SK-MEL-5 (cell line): Measurements from ENCODE around the gene SETBP1. TPM values are rescaled to one million over a fixed set of nuclear protein-coding genes. Genes with fewer than 3 reads are reported as not detected.

ENCODE experiments used
- DNase-seq: peaks from one replicate; pipeline ENCODE4 v3.0.0-alpha.2; 2016; ENCODE audit warnings: low read depth, low spot score
- in situ Hi-C: cut with HindIII; loops from 2 replicates; pipeline ENCODE4 v1.10.0; 2016; ENCODE audit warnings: low sequenced_read_pairs, high pct_unique_total_duplicates, low pct_unique_long_range_greater_than_20kb
- total RNA-seq: library from RNA; depleted of rRNA; stranded (reverse); fragments of >200 nt; shearing (Covaris generic); gene quantifications from 2 replicates; pipeline ENCODE4 v1.2.3, GENCODE V29; 2014

SETBP1 gene
- total RNA-seq, 1 experiment from 2014 or later: 2.3 TPM

- no peak for DNase-seq
- in situ Hi-C loops: no loop called here
These were observed 402.7 kb downstream of the SETBP1 start for GRCh38 chr18:45083226-45083855.

- in situ Hi-C loops: no loop called here
- no peak for DNase-seq
These were observed 403.5 kb downstream of the SETBP1 start for GRCh38 chr18:45084206-45084605.

- DNase-seq: no peak
- in situ Hi-C loops: no loop called here
These were observed 405.4 kb downstream of the SETBP1 start for GRCh38 chr18:45085916-45086624.

- no peak for DNase-seq
- in situ Hi-C loops: no loop called here
These were observed 406.1 kb downstream of the SETBP1 start for GRCh38 chr18:45086777-45087176.

- no peak for DNase-seq
- in situ Hi-C loops: no loop called here
These were observed 409.9 kb downstream of the SETBP1 start for GRCh38 chr18:45090526-45091140.

DNA sequence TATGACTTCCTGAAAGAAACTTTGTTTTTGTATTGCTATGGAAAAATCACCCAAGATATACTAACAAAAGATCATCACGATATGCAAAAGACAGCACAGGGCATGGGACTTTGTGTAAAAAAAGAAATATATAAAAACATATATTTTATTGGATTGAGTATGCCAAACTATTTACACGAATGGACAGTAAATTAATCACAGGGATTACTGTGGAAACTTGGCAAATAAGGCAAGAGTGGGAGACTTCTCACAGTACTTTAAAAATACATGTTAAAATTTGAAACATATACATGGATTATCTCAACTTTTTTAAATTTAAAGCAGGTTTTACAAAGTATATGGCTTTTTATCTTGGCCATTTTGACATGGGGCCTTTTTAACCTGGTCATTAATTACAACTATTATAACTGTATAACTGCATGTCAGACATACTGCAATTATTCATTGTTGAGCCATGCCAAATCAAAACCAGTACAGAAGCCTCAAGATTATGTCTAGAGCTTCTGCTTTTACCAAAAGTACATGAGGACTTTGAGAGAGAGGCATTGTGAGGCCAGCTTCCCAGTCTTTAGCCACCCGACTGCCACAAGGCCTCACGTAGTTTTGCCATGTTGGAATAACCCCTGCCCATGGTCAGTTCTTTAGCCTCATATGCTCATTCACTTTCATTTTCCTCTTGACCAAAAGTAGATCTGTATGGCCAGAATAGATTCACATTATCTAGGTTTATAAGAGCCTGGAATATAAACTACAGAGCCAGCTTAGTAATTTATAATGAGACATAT lies 419.8 kb downstream of the SETBP1 start:
- in situ Hi-C loops: no loop called here
- no peak for DNase-seq

DNA sequence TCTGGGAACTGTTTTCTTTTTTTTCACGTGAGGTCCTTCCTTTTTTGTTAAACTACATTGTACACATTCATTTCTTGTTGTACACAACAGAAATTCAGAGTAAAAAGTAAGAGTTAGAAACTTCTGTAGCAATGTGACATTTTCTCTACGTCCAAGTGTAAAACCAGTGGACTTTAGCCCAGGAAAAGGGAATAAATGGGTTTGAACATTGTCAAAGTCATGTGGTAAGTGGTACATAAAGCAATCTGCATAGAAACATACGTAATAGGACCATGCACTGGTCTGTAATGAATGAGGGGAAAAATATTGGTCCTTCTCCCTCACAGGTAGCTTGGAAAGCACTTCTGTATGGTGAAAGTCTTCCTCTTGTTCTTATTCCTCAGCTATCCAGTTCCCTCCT lies 421.4 kb downstream of the SETBP1 start:
- DNase-seq: no peak
- in situ Hi-C loops: no loop called here

DNA sequence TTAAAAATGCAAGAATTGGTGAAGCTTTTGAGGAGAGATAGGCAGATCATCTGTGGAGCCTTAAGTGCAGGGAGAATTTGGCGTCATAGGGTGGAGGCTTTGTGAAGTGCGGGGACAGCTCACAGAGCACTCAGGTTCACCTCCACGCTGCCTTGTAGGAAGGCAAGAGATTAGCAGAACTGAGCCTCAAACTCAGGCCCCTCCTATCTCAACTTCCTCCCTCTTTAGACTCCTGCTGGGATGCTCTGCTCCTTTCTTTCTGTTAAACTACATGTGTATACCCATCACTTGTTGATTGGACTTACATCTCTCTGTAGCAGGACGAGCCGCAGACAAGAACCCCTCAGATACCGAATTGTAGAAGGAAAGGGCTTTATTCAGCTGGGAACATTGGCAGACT lies 422.2 kb downstream of the SETBP1 start:
- in situ Hi-C loops: no loop called here
- DNase-seq: no peak

GRCh38 chr18:45103319-45104048 lies 422.8 kb downstream of the SETBP1 start:
- no peak for DNase-seq
- in situ Hi-C loops: no loop called here

DNA sequence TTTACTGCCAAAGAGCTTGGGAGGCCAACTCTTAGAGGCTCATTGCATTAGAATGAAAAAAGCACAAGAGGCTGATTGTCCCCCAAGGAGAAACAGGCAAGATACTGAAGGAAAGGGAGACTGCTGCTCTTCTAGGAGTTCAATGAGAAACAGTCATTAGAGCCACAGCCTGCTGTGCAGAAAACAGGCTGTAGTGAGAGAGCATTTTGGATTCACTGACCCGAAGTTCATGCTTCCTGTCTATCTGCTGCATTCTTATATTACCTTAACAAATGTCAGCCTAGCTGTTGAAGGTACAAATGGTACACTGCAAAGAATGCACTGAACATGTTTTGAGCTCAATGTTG lies 423.3 kb downstream of the SETBP1 start:
- peak; percentile 1 for DNase-seq
- in situ Hi-C loops: no loop called here

DNA sequence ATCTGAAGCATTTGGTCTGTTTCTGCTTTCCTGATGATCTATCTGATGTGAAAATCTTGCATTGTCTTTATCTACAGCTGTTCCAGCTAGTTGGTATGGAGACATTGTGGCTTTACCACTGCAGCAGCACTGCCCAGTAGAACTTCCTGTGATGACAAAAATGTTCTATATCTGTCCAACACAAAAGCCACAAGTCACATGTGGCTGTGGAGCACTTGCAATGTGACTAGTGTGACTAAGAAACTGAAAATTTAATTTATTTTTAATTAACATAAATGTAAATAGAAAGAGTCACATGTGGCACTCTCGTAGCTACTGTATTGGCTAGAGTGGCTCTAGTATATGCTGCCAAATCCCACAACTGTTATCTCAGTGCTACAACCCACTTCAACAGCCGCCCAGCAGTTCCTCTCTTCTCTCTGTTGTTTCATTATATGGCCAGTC lies 425.7 kb downstream of the SETBP1 start:
- in situ Hi-C loops: no loop called here

GRCh38 chr18:45107425-45107824 lies 426.7 kb downstream of the SETBP1 start:
- in situ Hi-C loops: no loop called here
- DNase-seq: no peak

More for the DNA sequence above, 425.7 kb downstream of the SETBP1 start:
- DNase-seq: peak; percentile 34

DNA sequence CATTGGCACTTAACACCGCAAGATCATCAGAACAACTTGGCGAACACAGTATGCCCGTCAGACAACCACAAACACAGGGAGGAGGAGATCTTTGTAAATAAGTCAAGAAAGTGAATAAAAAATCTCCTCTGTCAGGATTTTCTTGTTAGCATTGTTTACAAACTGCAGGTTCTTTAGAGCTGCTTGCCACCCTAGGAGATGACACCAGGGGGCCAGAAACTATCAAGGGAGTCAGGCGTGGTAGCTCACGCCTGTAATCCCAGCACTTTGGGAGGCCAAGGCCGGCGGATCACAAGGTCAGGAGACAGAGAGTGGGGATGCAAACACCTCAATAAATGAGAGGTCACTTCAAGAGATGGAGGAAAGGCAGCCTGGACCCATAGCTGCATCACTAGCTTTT lies 428.1 kb downstream of the SETBP1 start:
- in situ Hi-C loops: no loop called here
- DNase-seq: no peak

DNA sequence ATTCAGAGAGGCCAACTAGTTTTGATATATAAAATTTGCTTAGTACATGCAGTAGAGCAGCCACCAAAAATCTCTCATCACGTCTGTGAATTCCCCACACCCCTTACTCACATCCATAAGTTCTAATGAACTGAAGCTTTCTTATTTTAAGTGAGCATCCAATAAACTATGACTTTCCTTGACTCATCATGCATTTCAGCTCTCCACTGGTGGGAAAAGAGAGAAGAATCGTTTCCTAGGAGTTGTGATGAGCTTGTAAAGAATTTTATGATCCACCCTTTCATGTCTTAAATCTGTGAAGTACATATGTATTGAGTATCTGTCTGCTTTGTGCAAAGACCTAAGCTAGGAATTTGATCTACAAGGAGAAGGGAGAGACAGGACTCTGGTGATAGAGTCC lies 428.6 kb downstream of the SETBP1 start:
- in situ Hi-C loops: no loop called here

GRCh38 chr18:45109706-45110105 lies 429.0 kb downstream of the SETBP1 start:
- DNase-seq: no peak
- in situ Hi-C loops: no loop called here

More for the DNA sequence above, 428.6 kb downstream of the SETBP1 start:
- DNase-seq: no peak

DNA sequence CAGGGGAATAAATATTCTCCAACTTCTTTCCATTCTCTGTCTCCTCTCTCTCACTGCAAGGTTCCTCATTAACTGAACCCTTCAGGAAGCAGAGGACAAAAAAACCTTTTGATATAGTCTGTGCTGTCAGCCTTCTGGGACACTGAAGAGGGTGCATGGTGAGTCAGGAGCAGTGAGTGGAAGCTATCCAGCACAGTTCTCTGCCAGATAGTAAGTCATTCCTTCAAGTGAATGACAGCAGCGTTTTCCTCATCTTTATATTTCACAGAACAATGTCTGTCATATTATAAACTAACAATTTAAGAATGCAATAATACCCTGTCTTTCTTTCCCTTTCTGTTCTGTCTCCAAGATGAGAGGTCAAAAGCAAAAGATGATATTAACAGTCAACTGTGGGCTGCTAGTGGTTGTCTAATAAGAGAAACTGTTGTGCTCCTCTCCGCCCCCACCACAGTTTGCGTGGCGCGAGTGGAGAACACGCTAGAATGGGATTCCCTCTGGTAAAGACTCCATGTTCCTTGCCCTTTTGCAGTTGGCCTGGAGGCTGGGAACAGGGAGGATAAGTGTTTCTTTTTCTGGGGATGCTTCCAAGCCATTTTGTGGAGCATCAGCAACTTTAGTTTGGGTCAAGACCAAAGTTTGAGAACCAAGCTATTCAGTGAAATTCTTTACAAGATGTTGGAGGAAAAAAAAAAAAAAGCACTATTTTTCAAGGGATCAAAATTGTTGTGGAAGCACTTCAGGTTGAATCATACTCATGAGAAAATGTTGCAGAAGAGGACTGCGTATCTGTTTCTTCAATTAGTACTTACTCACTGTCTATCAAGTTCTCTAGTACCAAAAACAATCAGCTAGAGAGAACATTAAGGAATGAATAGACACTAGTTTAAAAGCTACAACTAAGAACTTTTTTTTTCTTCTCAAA lies 430.2 kb downstream of the SETBP1 start:
- DNase-seq: peak; percentile 32
- in situ Hi-C loops: no loop called here

- DNase-seq: no peak
- in situ Hi-C loops: no loop called here
These were observed 430.8 kb downstream of the SETBP1 start for GRCh38 chr18:45111502-45111848.
